GM19240 (cell line): ENCODE results near the gene IDUA.
"Not testable (repeated sequence)": the region's sequence is repeated elsewhere in the genome, so short reads cannot be mapped to it uniquely, and the experiment has no call there.

Experiments
- DNase-seq: peaks from one replicate; pipeline ENCODE4 v3.0.0; 2011; ENCODE audit warnings: low spot score; ENCODE audit not compliant: insufficient read length

IDUA gene

GRCh38 chr4:987624-988513 lies 1.0 kb downstream of the IDUA start:
- DNase-seq, result no peak

GRCh38 chr4:988726-989721 lies 2.2 kb downstream of the IDUA start:
- DNase-seq, result no peak

GRCh38 chr4:989722-990471 lies 3.1 kb downstream of the IDUA start:
- no peak for DNase-seq

- no peak for DNase-seq
These were observed 4.0 kb downstream of the IDUA start for GRCh38 chr4:990746-991367.

GRCh38 chr4:991451-992296 lies 4.8 kb downstream of the IDUA start:
- DNase-seq, result no peak

- no peak for DNase-seq
These were observed 5.7 kb downstream of the IDUA start for GRCh38 chr4:992297-993110.

- no peak for DNase-seq
These were observed 6.5 kb downstream of the IDUA start, which contains the start of gene SLC26A1 for GRCh38 chr4:993111-994029. Gene SLC26A1 (minus strand): TSS chr4:993404. CDS start chr4:991703, 1,701 bp downstream.

- no peak for DNase-seq
These were observed 8.6 kb downstream of the IDUA start for GRCh38 chr4:995311-996026.

GRCh38 chr4:996030-996996 lies 9.5 kb downstream of the IDUA start:
- DNase-seq, result no peak

- DNase-seq, result no peak
These were observed 10.1 kb downstream of the IDUA start for GRCh38 chr4:996997-997374.

- no peak for DNase-seq
These were observed 10.7 kb downstream of the IDUA start for GRCh38 chr4:997375-998071.

GRCh38 chr4:998096-998691 lies 11.3 kb downstream of the IDUA start:
- DNase-seq, result no peak

GRCh38 chr4:999240-999863 lies 12.5 kb downstream of the IDUA start:
- DNase-seq, result not testable (repeated sequence)

GRCh38 chr4:999882-1000425 lies 13.1 kb downstream of the IDUA start:
- DNase-seq, result no peak
